ENCODE measurements around the gene ACTR8.
"Not testable (repeated sequence)": the region's sequence is repeated elsewhere in the genome, so short reads cannot be mapped to it uniquely, and the experiment has no call there.

The ACTR8 gene

GRCh38 chr3:53881691-53882593 is at the start of gene ACTR8:
TSS of gene ACTR8 (minus strand) at chr3:53882152. CDS start at chr3:53882101, 51 bp downstream.
- DNase-seq (ENCODE audit: insufficient read length, low spot score) (peak; percentile 59), FAIRE-seq (no peak)
- no peak for TF ChIP-seq CTCF (IDR thresholded peaks at IDR 0.05; ENCODE audit: insufficient read depth, missing control alignments)

GRCh38 chr3:53927208-53927872 is 45.4 kb upstream of the ACTR8 start:
- not testable (repeated sequence) for DNase-seq (ENCODE audit: insufficient read length, low spot score); FAIRE-seq

- TF ChIP-seq CTCF (IDR thresholded peaks at IDR 0.05; ENCODE audit: insufficient read depth, missing control alignments) = peak; percentile 34
- FAIRE-seq (no peak), DNase-seq (ENCODE audit: insufficient read length, low spot score) (no peak)
These were observed 39.3 kb upstream of the ACTR8 start for GRCh38 chr3:53921296-53921695.

- FAIRE-seq (no peak), DNase-seq (ENCODE audit: insufficient read length, low spot score) (no peak)
- TF ChIP-seq CTCF (IDR thresholded peaks at IDR 0.05; ENCODE audit: insufficient read depth, missing control alignments) = no peak
These were observed 37.8 kb upstream of the ACTR8 start for GRCh38 chr3:53919741-53920140.

GRCh38 chr3:53913401-53913800 is 31.4 kb upstream of the ACTR8 start:
- no peak for FAIRE-seq
- no peak for DNase-seq (ENCODE audit: insufficient read length, low spot score)
- TF ChIP-seq CTCF (IDR thresholded peaks at IDR 0.05; ENCODE audit: insufficient read depth, missing control alignments) = no peak

- TF ChIP-seq CTCF (IDR thresholded peaks at IDR 0.05; ENCODE audit: insufficient read depth, missing control alignments) = no peak
- DNase-seq (ENCODE audit: insufficient read length, low spot score) (no peak), FAIRE-seq (no peak)
These were observed 20.8 kb upstream of the ACTR8 start for GRCh38 chr3:53902711-53903110.

- DNase-seq (ENCODE audit: insufficient read length, low spot score) (no peak), FAIRE-seq (no peak)
- TF ChIP-seq CTCF (IDR thresholded peaks at IDR 0.05; ENCODE audit: insufficient read depth, missing control alignments) = no peak
These were observed 20.1 kb upstream of the ACTR8 start for GRCh38 chr3:53902067-53902466.
